ENCODE results near the gene DNAJC10. TPM values are rescaled to one million over a fixed set of nuclear protein-coding genes. Genes with fewer than 3 reads are reported as not detected.
"Not testable (repeated sequence)": the region's sequence is repeated elsewhere in the genome, so short reads cannot be mapped to it uniquely, and the experiment has no call there.

DNAJC10 gene
- polyA plus RNA-seq, 1 donor (not counting 4 experiments of a cell fraction or from before 2014, with no cell fraction given) = 92.6 TPM

DNA sequence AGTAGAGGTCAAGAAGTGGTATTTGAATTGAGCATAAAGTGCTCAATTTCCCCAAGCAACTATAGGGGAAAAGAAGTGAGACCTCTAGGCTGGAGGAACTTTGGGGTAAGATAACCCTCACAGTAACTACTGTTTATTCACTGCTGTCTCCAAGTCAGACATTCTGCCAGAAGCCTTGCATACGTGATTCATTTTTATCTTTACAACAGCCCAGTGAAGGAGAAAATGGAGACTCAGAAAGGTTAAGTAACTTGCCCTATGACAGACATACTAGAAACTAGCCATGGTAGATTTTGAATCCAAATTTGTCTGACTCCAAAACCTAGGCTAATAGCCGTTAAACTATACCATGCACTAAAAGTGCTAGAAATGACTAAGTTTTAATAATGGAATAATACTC, 28.4 kb downstream of the DNAJC10 start:
- H3K4me3 ChIP-seq (ENCODE audit: control insufficient read depth in 2 of 3, extremely low read depth in 1 of 3, insufficient read depth in 2 of 3, low read depth in 1 of 3, low read length in 3 of 3) = no peak overlapping the region

DNA sequence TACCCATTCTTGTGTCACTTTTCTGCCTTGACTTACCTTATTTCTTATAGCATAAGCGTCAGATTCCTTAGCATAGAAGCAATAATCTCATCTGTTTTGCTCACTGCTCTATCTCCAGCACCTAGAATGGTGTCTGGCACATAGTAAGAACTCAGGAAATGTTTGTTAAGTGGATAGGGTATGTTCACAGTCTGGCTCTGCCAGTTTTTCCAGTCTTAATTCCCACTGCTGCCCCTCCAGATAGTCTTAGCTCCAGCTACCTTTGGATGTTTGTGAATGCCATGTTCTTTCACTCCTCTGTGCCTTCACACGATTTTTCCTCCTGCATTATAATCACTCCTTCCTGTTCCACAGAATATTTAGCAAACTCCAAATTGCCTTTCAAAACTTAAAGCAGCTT, 29.0 kb downstream of the DNAJC10 start:
- dilution Hi-C loops (cut with MboI; ENCODE audit: extremely low pct_ligation_motif_present, low sequenced_read_pairs) = no loop called here
- Histone ChIP-seq H3K36me3 (ENCODE audit: control insufficient read depth in 2 of 2, extremely low read depth in 1 of 2, insufficient read depth in 2 of 2, low read length in 2 of 2) (peaks cover 5 to 8% of the 10 kb centered on the region in 2 experiments), H3K9me3 (ENCODE audit: control insufficient read depth, low read depth, low read length) (no peaks in the 10 kb centered on the region), H2AFZ (ENCODE audit: control insufficient read depth, low read length) (no peak overlapping the region), H3K9me1 (ENCODE audit: control insufficient read depth, extremely low read depth, insufficient read depth, low read length) (no peaks in the 10 kb centered on the region), H4K20me1 (ENCODE audit: control insufficient read depth, extremely low read depth, insufficient read depth, low read length) (no peaks in the 10 kb centered on the region), H3K27ac (ENCODE audit: control insufficient read depth, insufficient read depth, low read length) (no peak overlapping the region), H3K9ac (ENCODE audit: control insufficient read depth, extremely low read depth, insufficient read depth, low read length) (no peak overlapping the region), H3K27me3 (ENCODE audit: control insufficient read depth, extremely low read depth, insufficient read depth, low read length) (no peaks in the 10 kb centered on the region), H3K79me2 (ENCODE audit: control insufficient read depth, insufficient read depth, low read length) (no peaks in the 10 kb centered on the region), H3K4me3 (ENCODE audit: control insufficient read depth in 2 of 3, extremely low read depth in 1 of 3, insufficient read depth in 2 of 3, low read depth in 1 of 3, low read length in 3 of 3) (no peak overlapping the region), H3K4me2 (ENCODE audit: control insufficient read depth, extremely low read depth, insufficient read depth, low read depth, low read length) (no peak overlapping the region), H3K4me1 (ENCODE audit: control insufficient read depth, extremely low read depth, insufficient read depth, low read length) (no peaks in the 10 kb centered on the region)
- DNase-seq (ENCODE audit: low read depth, low spot score) (no peak), FAIRE-seq (no peak)
- TF ChIP-seq, protein P1, sequence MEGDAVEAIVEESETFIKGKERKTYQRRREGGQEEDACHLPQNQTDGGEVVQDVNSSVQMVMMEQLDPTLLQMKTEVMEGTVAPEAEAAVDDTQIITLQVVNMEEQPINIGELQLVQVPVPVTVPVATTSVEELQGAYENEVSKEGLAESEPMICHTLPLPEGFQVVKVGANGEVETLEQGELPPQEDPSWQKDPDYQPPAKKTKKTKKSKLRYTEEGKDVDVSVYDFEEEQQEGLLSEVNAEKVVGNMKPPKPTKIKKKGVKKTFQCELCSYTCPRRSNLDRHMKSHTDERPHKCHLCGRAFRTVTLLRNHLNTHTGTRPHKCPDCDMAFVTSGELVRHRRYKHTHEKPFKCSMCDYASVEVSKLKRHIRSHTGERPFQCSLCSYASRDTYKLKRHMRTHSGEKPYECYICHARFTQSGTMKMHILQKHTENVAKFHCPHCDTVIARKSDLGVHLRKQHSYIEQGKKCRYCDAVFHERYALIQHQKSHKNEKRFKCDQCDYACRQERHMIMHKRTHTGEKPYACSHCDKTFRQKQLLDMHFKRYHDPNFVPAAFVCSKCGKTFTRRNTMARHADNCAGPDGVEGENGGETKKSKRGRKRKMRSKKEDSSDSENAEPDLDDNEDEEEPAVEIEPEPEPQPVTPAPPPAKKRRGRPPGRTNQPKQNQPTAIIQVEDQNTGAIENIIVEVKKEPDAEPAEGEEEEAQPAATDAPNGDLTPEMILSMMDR (optimal IDR thresholded peaks at IDR 0.05 in 1 of 3, IDR thresholded peaks at IDR 0.05 in 1 of 3, conservative IDR thresholded peaks at IDR 0.05 in 1 of 3; ENCODE audit: extremely low read depth in 1 of 3, insufficient read depth in 2 of 3, low read length in 3 of 3) = no peak
- no peak for TF ChIP-seq EZH2 (IDR thresholded peaks at IDR 0.05; ENCODE audit: low read length)

More for the DNA sequence above, 28.4 kb downstream of the DNAJC10 start:
- no peaks in the 10 kb centered on the region for H3K4me1 ChIP-seq (ENCODE audit: control insufficient read depth, extremely low read depth, insufficient read depth, low read length)
- H3K36me3 ChIP-seq (ENCODE audit: control insufficient read depth in 2 of 2, extremely low read depth in 1 of 2, insufficient read depth in 2 of 2, low read length in 2 of 2) = peaks cover 5 to 6% of the 10 kb centered on the region in 2 experiments
- H3K27me3 ChIP-seq (ENCODE audit: control insufficient read depth, extremely low read depth, insufficient read depth, low read length) = no peaks in the 10 kb centered on the region
- FAIRE-seq (no peak), DNase-seq (ENCODE audit: low read depth, low spot score) (no peak)
- H3K27ac ChIP-seq (ENCODE audit: control insufficient read depth, insufficient read depth, low read length) = no peak overlapping the region
- no peak overlapping the region for H3K4me2 ChIP-seq (ENCODE audit: control insufficient read depth, extremely low read depth, insufficient read depth, low read depth, low read length)
- H3K9ac ChIP-seq (ENCODE audit: control insufficient read depth, extremely low read depth, insufficient read depth, low read length) = no peak overlapping the region
- TF ChIP-seq EZH2 (IDR thresholded peaks at IDR 0.05; ENCODE audit: low read length) = no peak
- TF ChIP-seq, protein P1 (optimal IDR thresholded peaks at IDR 0.05 in 1 of 3, IDR thresholded peaks at IDR 0.05 in 1 of 3, conservative IDR thresholded peaks at IDR 0.05 in 1 of 3; ENCODE audit: extremely low read depth in 1 of 3, insufficient read depth in 2 of 3, low read length in 3 of 3) = no peak
- H4K20me1 ChIP-seq (ENCODE audit: control insufficient read depth, extremely low read depth, insufficient read depth, low read length) = no peaks in the 10 kb centered on the region
- H3K9me3 ChIP-seq (ENCODE audit: control insufficient read depth, low read depth, low read length) = no peaks in the 10 kb centered on the region
- H2AFZ ChIP-seq (ENCODE audit: control insufficient read depth, low read length) = no peak overlapping the region
- dilution Hi-C loops (cut with MboI; ENCODE audit: extremely low pct_ligation_motif_present, low sequenced_read_pairs) = no loop called here
- H3K79me2 ChIP-seq (ENCODE audit: control insufficient read depth, insufficient read depth, low read length) = no peaks in the 10 kb centered on the region
- H3K9me1 ChIP-seq (ENCODE audit: control insufficient read depth, extremely low read depth, insufficient read depth, low read length) = no peaks in the 10 kb centered on the region

DNA sequence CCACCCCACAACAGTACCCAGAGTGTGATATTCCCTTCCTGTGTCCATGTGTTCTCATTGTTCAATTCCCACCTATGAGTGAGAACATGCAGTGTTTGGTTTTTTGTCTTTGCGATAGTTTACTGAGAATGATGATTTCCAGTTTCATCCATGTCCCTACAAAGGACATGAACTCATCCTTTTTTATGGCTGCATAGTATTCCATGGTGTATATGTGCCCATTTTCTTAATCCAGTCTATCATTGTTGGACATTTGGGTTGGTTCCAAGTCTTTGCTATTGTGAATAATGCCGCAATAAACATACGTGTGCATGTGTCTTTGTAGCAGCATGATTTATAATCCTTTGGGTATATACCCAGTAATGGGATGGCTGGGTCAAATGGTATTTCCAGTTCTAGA, 29.8 kb downstream of the DNAJC10 start:
- FAIRE-seq; H4K20me1 ChIP-seq (ENCODE audit: control insufficient read depth, extremely low read depth, insufficient read depth, low read length); H3K4me3 ChIP-seq (ENCODE audit: control insufficient read depth in 2 of 3, extremely low read depth in 1 of 3, insufficient read depth in 2 of 3, low read depth in 1 of 3, low read length in 3 of 3); H2AFZ ChIP-seq (ENCODE audit: control insufficient read depth, low read length); H3K4me2 ChIP-seq (ENCODE audit: control insufficient read depth, extremely low read depth, insufficient read depth, low read depth, low read length); H3K27ac ChIP-seq (ENCODE audit: control insufficient read depth, insufficient read depth, low read length); H3K27me3 ChIP-seq (ENCODE audit: control insufficient read depth, extremely low read depth, insufficient read depth, low read length); dilution Hi-C loops (cut with MboI; ENCODE audit: extremely low pct_ligation_motif_present, low sequenced_read_pairs); H3K9me1 ChIP-seq (ENCODE audit: control insufficient read depth, extremely low read depth, insufficient read depth, low read length); H3K4me1 ChIP-seq (ENCODE audit: control insufficient read depth, extremely low read depth, insufficient read depth, low read length); H3K9me3 ChIP-seq (ENCODE audit: control insufficient read depth, low read depth, low read length); DNase-seq (ENCODE audit: low read depth, low spot score); H3K9ac ChIP-seq (ENCODE audit: control insufficient read depth, extremely low read depth, insufficient read depth, low read length); H3K79me2 ChIP-seq (ENCODE audit: control insufficient read depth, insufficient read depth, low read length): not testable (repeated sequence)
- H3K36me3 ChIP-seq (ENCODE audit: control insufficient read depth in 2 of 2, extremely low read depth in 1 of 2, insufficient read depth in 2 of 2, low read length in 2 of 2) = peaks cover 5 to 13% of the 10 kb centered on the region in 2 experiments
